Coronary artery (tissue), 2 donors: ENCODE data around the gene CDYL.
A peak's percentile ranks its signal among the peaks of the same experiment; 100 is the strongest.

Source experiments
- DNase-seq: peaks from one replicate; pipeline ENCODE4 v3.0.0-alpha.2; 2017; ENCODE audit warnings: low spot score
- H3K27ac ChIP-seq, 2 donors: fragments of 200-600 bp; sonication (generic); one replicate each; pipeline ENCODE4 v1.5.1; 2016 to 2019
- H3K4me3 ChIP-seq: fragments of 200-600 bp; sonication (generic); 2 replicates; pipeline ENCODE4 v1.5.1; 2016; ENCODE audit warnings: mild to moderate bottlenecking, moderate library complexity
- CTCF ChIP-seq: fragments of 200-600 bp; sonication (generic); IDR thresholded peaks from one replicate; pipeline ENCODE4 v1.5.1; 2019; ENCODE audit warnings: antibody characterized with exemption

CDYL gene

DNA sequence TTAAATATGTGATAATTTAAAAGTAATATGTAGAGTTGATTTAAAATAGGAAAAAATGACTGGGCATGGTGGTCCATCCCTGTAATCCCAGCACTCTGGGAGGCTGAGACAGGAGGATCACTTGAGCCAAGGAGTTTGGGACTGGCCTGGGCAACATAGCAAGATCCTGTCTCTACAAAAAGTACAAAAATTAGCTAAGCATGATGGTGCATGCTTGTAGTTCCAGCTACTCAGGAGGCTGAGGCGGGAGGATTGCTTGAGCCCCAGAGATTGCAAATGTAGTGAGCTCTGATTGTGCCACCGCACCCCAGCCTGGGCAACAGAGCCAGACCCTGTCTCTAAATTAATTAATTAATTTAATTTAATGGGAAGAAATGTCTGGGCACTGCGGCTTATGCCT lies 44.2 kb upstream of the CDYL start:
- Histone ChIP-seq H3K4me3 (no peak overlapping the region), H3K27ac (no peak overlapping the region)
- no peak for DNase-seq
- TF ChIP-seq CTCF = no peak

GRCh38 chr6:4732691-4733315 lies 43.4 kb upstream of the CDYL start:
- DNase-seq = no peak
- no peak for TF ChIP-seq CTCF
- no peak overlapping the region for H3K27ac ChIP-seq
- H3K4me3 ChIP-seq = peak overlapping the region; percentile 58

DNA sequence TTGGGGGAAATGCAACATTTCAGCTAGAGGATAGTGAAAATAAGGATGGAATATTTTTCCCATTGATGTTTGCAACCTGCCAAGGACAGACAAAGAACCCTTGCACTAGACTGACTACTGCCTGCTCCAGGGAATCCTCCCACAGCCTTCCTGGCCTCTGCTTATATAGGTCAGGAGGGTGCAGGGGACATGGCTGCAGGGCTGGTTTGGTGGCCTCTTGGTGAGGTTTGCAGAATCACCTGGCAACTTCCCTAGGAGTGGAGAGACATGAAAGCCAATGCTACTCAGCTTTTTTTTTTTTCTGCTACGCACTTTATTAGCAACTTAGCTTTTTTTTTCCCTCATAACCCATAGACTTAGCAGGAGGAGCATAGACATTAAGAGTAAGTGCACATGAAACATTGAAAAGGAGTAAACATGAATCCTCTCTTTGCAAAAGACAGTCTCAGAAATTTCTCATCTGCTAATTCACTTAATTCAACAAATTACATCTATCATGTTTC lies 39.8 kb upstream of the CDYL start:
- Histone ChIP-seq H3K27ac (no peak overlapping the region), H3K4me3 (no peak overlapping the region)
- TF ChIP-seq CTCF = no peak
- DNase-seq = no peak

DNA sequence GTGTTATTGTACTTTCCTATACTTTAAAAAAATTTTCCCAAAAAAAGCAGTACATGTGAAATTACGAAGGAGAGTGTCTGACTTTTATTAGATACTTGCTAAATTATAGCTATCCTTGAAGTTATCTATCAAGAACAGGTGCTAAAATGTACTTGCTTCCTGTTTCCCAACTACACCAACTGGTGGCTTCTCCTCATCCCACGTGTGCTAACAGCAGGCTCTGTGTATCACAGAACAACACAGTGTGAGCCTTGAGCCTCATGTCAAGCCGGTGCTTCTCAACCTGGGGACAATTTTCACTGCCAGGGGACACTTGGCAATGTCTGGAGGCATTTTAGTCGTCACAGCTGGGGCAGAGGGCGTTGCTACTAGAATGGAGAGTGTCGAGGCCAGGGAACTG lies 36.2 kb upstream of the CDYL start:
- no peak overlapping the region for H3K27ac ChIP-seq
- H3K4me3 ChIP-seq = no peak overlapping the region
- TF ChIP-seq CTCF = no peak
- DNase-seq = no peak

DNA sequence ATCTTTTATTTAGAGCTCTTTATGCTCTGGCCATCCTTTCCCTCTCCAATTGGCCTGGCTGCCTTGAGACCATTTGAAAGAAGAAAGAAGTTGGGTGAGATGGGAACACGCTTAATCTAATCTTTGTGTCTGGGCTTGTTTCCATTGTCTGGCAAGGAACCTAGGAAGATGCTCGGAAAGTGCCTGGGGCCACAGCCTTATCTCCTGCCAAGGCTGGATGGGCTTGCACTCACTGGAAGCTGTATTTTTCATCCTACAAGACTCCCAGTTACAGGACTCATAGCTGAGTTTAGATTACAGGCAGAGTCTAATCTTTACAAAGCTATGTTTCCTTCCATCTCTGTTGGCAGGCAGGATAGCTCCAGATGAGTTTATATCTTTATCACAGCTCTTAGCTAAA lies 33.1 kb upstream of the CDYL start:
- Histone ChIP-seq H3K27ac (no peak overlapping the region), H3K4me3 (no peak overlapping the region)
- no peak for DNase-seq
- TF ChIP-seq CTCF = no peak

GRCh38 chr6:4743926-4744325 lies 32.3 kb upstream of the CDYL start:
- DNase-seq = no peak
- no peak overlapping the region for H3K27ac ChIP-seq
- no peak overlapping the region for H3K4me3 ChIP-seq
- TF ChIP-seq CTCF = no peak

GRCh38 chr6:4747588-4747987 lies 28.6 kb upstream of the CDYL start:
- no peak for TF ChIP-seq CTCF
- H3K4me3 ChIP-seq = no peak overlapping the region
- no peak overlapping the region for H3K27ac ChIP-seq
- no peak for DNase-seq
